A673 (cell line): ENCODE data around the gene CCDC198. TPM values are rescaled to one million over a fixed set of nuclear protein-coding genes. Genes with fewer than 3 reads are reported as not detected.

Source experiments
- BruUV-seq: library from RNA; stranded (reverse); fragments of 400-500 nt; replicated peaks from 2 replicates; lab custom pipeline; 2021; lab: Mats Ljungman, UMichigan
- CTCF ChIA-PET: fragments of 300-600 bp; sonication (Branson Sonifier 250); formaldehyde crosslinking; loops from one replicate; lab custom pipeline; 2022; ENCODE audit warnings: antibody characterized with exemption; lab: Charles Lee
- POLR2A ChIA-PET: fragments of 300-600 bp; sonication (Branson Sonifier 250); formaldehyde crosslinking; loops from one replicate; lab custom pipeline; 2022; ENCODE audit warnings: antibody characterized with exemption; ENCODE audit not compliant: low non-redundant PET; lab: Charles Lee
- DNase-seq: peaks from one replicate; pipeline ENCODE4 v3.0.0-alpha.2; 2015; ENCODE audit warnings: low spot score
- H3K27ac ChIP-seq: fragments of 200-600 bp; sonication (generic); 2 replicates; pipeline ENCODE4 v1.5.1; 2016; ENCODE audit warnings: mixed run types, low read depth, mild to moderate bottlenecking, mixed read lengths, antibody characterized with exemption, low read length; ENCODE audit not compliant: poor library complexity, severe bottlenecking
- H3K27me3 ChIP-seq: fragments of 200-600 bp; sonication (generic); replicated peaks from 2 replicates; pipeline ENCODE4 v1.6.1; 2017; ENCODE audit warnings: mixed run types, low read depth, mild to moderate bottlenecking, mixed read lengths, antibody characterized with exemption, low read length; ENCODE audit not compliant: insufficient read depth, poor library complexity
- H3K36me3 ChIP-seq: fragments of 200-600 bp; sonication (generic); 2 replicates; pipeline ENCODE4 v1.6.1; 2016; ENCODE audit warnings: mixed run types, mild to moderate bottlenecking, mixed read lengths, antibody characterized with exemption, low read length; ENCODE audit not compliant: insufficient read depth, poor library complexity, severe bottlenecking
- H3K4me1 ChIP-seq: fragments of 200-600 bp; sonication (generic); 2 replicates; pipeline ENCODE4 v1.6.1; 2017; ENCODE audit warnings: mixed run types, mild to moderate bottlenecking, mixed read lengths, antibody characterized with exemption, low read length; ENCODE audit not compliant: insufficient read depth, poor library complexity, severe bottlenecking
- H3K4me3 ChIP-seq: fragments of 200-600 bp; sonication (generic); 2 replicates; pipeline ENCODE4 v1.5.1; 2016; ENCODE audit warnings: low read depth, mixed run types, mild to moderate bottlenecking, mixed read lengths, low read length; ENCODE audit not compliant: poor library complexity, severe bottlenecking
- H3K9me3 ChIP-seq: fragments of 200-600 bp; sonication (generic); 2 replicates; pipeline ENCODE4 v1.6.1; 2016; ENCODE audit warnings: mixed run types, low read depth, mild to moderate bottlenecking, mixed read lengths, antibody characterized with exemption, low read length; ENCODE audit not compliant: poor library complexity, severe bottlenecking
- CTCF ChIP-seq: fragments of 300-800, 200-600 bp; sonication (generic); conservative IDR thresholded peaks from 2 replicates; pipeline ENCODE4 v1.5.1; 2017; ENCODE audit warnings: low read depth, mild to moderate bottlenecking, antibody characterized with exemption, low read length, moderate library complexity, mixed read lengths
- EZH2 ChIP-seq: fragments of 200-600 bp; sonication (generic); IDR thresholded peaks from 2 replicates; pipeline ENCODE4 v1.6.1; 2017; ENCODE audit warnings: borderline replicate concordance, low read depth, mild to moderate bottlenecking, mixed read lengths, antibody characterized with exemption, low read length; ENCODE audit not compliant: poor library complexity, severe bottlenecking
- intact Hi-C: fragments of 100-400 bp; cut with micrococcal nuclease; formaldehyde crosslinking; loops from one replicate; pipeline ENCODE4 v1.10.0; 2022; ENCODE audit not compliant: unreplicated experiment
- total RNA-seq: library from RNA; stranded (reverse); gene quantifications from 2 replicates; pipeline ENCODE4 v1.2.3, GENCODE V29; 2021

CCDC198 gene
- total RNA-seq, 1 experiment from 2014 or later, result not detected

- no peak overlapping the region for H3K27ac ChIP-seq
- H3K4me1 ChIP-seq, result peaks cover 11% of the 10 kb centered on the region
- ChIA-PET POLR2A (no interaction called here), CTCF (no interaction called here)
- no peaks in the 10 kb centered on the region for H3K27me3 ChIP-seq
- intact Hi-C loops, result no loop called here
- no peaks in the 10 kb centered on the region for H3K9me3 ChIP-seq
- TF ChIP-seq CTCF (no peak), EZH2 (no peak)
- DNase-seq, result peak; percentile 39
- H3K36me3 ChIP-seq, result no peaks in the 10 kb centered on the region
- no peak overlapping the region for H3K4me3 ChIP-seq
- BruUV-seq, result no TSS peak
These were observed 798 bp downstream of the CCDC198 start for GRCh38 chr14:57492859-57493258.

- no peaks in the 10 kb centered on the region for H3K9me3 ChIP-seq
- POLR2A ChIA-PET, result interaction anchor here (0.7 kb wide), 1 partner anchor 806 kb away, joined by 3 read pairs; no protein-coding TSS in a partner anchor
- intact Hi-C loops, result no loop called here
- no TSS peak for BruUV-seq
- CTCF ChIA-PET, result interaction anchor here (0.6 kb wide), 1 partner anchor 367 kb away, joined by 3 read pairs; no protein-coding TSS in a partner anchor
- TF ChIP-seq EZH2, result no peak
- no peak for TF ChIP-seq CTCF
- no peak for DNase-seq
- no peak overlapping the region for H3K27ac ChIP-seq
- no peaks in the 10 kb centered on the region for H3K27me3 ChIP-seq
- no peaks in the 10 kb centered on the region for H3K36me3 ChIP-seq
- peaks cover 21% of the 10 kb centered on the region for H3K4me1 ChIP-seq
- H3K4me3 ChIP-seq, result no peak overlapping the region
These were observed 2.0 kb downstream of the CCDC198 start for GRCh38 chr14:57491640-57492039.

GRCh38 chr14:57487771-57488170 lies 5.9 kb downstream of the CCDC198 start:
- no peak overlapping the region for H3K4me3 ChIP-seq
- peak; percentile 34 for DNase-seq
- no peaks in the 10 kb centered on the region for H3K36me3 ChIP-seq
- H3K27ac ChIP-seq, result no peak overlapping the region
- POLR2A ChIA-PET, result no interaction called here
- intact Hi-C loops, result loop anchor here (5.0 kb wide), 3 partner anchors 205 to 585 kb away; no protein-coding TSS in a partner anchor
- no TSS peak for BruUV-seq
- H3K4me1 ChIP-seq, result peaks cover 17% of the 10 kb centered on the region
- TF ChIP-seq CTCF (no peak), EZH2 (no peak)
- CTCF ChIA-PET, result interaction anchor here (0.6 to 1.2 kb wide), 3 partner anchors 27 to 584 kb away, joined by 3 to 4 read pairs (median 3); no protein-coding TSS in a partner anchor
- no peaks in the 10 kb centered on the region for H3K27me3 ChIP-seq
- H3K9me3 ChIP-seq, result no peaks in the 10 kb centered on the region
